Right lobe of liver (tissue), 4 donors: Measurements from ENCODE around the gene SLC39A11.

Source experiments
- CTCF ChIP-seq, 4 donors: fragments of 200-600 bp in 3 of 4; fragments of 450-650 bp in 1 of 4; IDR thresholded peaks; one replicate each; pipeline versions ENCODE4 v1.5.1 to v1.8.0; 2016 to 2022; ENCODE audit warnings: antibody characterized with exemption in 4 of 4, mild to moderate bottlenecking in 2 of 4
- POLR2A ChIP-seq: fragments of 450-650 bp; IDR thresholded peaks from one replicate; pipeline ENCODE4 v1.6.1; 2017; ENCODE audit warnings: antibody characterized with exemption, mild to moderate bottlenecking
- donor health status: DM: no; HTN: no; CAD: no.
- donor health status: DM: no; HTN: no; CAD: no.
- donor health status: DM: no; HTN: yes; CAD: no.

GRCh38 chr17:73123606-73124320 lies 31.3 kb upstream of the SLC39A11 start:
- TF ChIP-seq CTCF (IDR thresholded peaks at IDR 0.05) (no peak), POLR2A (no peak)
